ENCODE measurements around the gene SCGB1A1.
"Not testable (repeated sequence)": the region's sequence is repeated elsewhere in the genome, so short reads cannot be mapped to it uniquely, and the experiment has no call there.

The SCGB1A1 gene

GRCh38 chr11:62449912-62450311, 31.1 kb downstream of the SCGB1A1 start:
- DNase-seq (ENCODE audit: low read depth in 3 of 3), result not testable (repeated sequence)

- no peak for DNase-seq (ENCODE audit: low read depth in 3 of 3)
Observed at GRCh38 chr11:62450543-62451240, 31.9 kb downstream of the SCGB1A1 start.

DNA sequence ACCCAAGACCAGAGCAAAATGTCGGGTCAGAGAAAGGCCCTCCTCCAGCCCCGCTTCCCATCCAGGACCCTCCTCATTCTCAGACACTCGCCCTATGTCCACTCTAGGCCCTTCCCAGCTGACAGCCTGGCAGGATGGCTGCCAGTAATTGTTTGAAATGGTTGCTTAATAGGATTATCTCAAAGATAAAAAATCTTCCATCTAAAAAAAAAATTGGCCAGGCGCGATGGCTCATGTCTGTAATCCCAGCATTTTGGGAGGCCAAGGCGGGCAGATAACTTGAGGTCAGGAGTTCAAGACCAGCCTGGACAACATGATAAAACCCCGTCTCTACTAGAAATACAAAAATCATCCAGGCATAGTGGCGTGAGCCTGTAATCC, 32.4 kb downstream of the SCGB1A1 start:
- no peak for DNase-seq (ENCODE audit: low read depth in 3 of 3)

DNA sequence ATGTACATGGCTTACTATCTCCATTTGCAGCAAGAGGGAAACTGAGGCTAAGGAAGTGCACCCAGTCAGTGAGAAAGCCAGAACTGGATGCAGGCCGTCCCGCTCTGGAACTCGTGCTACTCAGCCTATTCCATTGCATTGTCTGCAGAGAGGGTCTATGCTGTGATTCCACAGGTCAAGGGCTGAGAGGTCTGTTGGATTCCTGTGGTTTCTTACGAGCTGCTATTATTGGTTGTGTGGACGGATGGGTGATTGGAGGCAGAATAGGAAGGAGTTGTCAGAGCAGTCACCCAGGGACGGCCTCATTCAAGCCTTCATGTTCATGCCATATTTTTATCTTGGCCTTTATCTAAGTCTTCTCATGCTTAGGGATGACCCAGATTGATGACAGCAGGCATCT, 33.4 kb downstream of the SCGB1A1 start:
- no peak for DNase-seq (ENCODE audit: low read depth in 3 of 3)

DNA sequence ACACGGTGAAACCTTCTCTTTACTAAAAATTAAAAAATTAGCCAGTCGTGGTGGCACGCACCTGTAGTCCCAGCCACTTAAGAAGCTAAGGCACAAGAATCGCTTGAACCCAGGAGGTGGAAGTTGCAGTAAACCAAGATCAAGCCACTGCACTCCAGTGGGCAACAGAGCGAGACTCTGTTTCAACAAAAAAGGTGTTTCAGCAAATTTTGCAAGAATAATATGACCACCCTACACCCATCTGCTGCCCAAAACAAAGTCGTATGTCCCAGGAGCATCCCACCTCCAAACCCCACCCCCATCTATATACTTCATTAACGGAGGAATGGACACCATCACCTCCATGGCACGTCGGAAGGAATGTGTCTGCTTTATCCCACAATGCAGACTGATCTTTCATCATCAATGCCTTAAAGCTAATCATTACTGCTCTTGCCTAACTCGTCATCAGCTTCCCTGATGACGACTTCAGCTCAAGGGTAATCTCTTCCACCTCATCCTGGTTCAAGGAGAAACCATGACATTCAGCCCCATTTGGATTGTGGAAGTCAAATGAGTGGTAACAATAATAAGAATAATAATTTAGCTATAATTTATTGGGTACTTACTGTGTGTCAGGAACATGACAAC, 34.1 kb downstream of the SCGB1A1 start:
- no peak for DNase-seq (ENCODE audit: low read depth in 3 of 3)

DNA sequence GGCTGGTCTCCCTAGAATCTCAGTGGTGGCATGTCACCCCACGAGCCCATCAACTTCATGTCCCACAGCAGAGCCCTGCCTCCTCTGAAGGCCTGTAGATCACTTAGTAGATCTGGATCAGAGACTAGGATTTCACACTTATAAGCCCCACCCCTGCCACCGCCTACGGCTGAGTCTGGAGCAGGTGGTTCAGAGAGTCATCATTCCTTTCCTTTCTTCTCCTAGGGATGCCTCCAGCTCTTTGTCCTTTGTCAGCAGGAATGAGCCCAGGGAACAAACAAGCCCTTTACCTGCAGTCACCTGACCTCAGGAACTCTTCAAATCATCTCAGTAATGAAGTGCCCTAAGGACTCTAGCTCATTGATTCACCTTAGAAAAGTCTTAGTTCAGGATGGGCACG, 37.8 kb downstream of the SCGB1A1 start:
- DNase-seq (ENCODE audit: low read depth in 3 of 3), result no peak

DNA sequence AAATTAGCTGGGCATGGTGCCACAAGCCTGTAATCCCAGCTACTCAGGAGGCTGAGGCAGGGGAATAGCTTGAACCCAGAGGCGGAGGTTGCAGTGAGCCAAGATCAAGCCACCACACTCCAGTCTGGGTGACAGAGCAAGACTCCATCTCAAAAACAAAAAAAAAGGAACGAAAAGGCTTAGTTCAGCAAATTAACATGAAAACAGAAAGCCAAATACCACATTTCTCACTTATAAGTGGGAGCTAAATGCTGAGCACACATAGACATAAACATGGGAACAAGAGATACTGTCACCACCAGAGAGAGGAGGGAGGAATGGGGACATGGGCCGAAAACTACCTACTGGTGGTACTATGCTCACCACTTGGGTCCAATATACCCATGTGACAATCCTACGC, 38.6 kb downstream of the SCGB1A1 start:
- no peak for DNase-seq (ENCODE audit: low read depth in 3 of 3)

DNA sequence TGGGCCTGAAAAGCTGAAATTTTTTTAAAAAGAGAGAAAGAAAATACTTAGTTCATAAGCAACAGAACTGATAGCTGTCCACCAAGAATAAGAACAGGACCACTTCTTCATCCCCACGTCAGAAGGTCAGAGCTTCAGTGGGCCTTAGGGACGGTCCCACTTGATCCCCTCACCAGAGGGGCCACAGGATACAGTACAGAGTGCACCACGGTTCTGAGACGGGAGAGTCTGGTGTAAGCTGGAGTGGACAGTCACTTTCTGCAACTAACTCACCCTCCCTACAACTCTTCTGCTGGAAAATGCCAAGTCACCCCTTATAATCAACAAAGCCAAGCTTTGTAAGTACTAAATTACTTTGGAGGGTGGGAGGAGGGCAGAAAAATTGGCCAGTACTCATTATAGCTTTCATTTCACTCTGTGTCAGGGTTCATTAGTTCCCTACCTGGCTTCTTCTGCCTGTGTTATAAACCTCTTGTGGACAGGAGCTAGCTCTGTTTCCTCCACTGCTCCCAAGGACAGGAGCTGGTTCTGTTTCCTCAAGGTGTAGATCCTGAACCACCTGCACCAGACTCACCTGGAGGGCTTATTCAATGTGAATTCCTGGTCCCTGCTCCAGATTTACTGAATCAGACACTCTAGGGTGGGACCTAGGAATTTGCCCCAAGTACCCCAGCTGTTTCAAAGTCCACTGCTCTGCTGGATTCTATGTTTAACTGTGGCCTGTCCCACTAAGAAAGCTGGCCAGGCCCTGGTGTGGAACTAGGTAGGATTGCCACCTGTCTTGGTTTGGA, 39.6 kb downstream of the SCGB1A1 start:
- no peak for DNase-seq (ENCODE audit: low read depth in 3 of 3)

GRCh38 chr11:62459080-62459479, 40.2 kb downstream of the SCGB1A1 start:
- DNase-seq (ENCODE audit: low read depth in 3 of 3), result no peak

DNA sequence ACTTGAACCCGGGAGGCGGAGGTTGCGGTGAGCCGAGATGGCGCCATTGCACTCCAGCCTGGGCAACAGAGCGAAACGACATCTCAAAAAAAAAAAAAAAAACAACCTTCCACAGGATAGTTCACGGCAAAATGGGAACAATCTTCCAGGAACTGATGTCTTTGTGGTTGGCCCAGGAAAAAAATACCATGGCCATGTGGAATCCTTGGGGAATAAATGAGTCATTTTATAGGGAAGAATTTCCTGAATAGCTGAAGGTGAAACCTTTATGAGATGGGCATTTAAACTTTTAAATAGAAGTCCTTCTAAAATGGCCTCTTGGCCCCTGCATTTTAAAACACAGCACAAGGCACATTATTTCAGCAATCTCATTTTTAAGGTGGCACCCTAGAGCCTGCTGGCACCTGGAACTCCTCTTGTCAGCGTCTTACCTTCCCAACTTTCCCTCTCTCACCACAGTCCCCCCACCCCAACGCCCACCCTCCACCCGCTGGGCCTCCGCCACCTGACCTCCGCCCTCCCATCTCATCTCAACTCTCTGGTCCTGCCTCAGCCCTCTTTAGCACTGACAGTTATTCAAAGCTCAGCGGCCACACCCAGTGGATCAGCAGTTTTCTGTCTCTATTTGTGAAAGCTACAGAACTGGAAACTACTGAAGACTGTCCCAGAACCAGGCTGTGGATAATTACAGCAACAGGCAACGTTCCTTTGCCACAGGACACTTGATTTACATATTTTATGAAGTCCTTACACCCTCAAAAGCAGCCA, 43.1 kb downstream of the SCGB1A1 start:
- no peak for DNase-seq (ENCODE audit: low read depth in 3 of 3)

GRCh38 chr11:62462508-62462892, 43.7 kb downstream of the SCGB1A1 start:
- DNase-seq (ENCODE audit: low read depth in 3 of 3), result no peak

DNA sequence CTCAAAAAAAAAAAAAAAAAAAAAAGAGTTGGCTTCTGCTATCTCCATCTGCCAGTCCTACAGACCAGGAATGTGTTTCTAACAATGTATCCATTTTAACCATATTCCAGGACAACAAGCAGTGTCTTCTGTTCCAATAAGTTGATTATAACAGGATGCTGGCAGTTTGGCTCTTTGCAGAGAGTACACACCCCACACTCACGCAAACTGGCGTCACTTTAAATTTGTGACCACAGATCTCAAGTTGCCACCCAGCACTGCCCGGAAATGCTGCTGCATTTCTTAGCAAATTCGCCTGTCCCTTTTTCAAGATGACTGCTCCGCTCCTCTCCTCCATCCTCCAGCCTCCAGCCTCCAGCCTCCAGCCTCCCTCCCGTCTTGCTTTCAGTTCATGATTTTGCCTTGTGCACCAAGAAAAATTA, 44.3 kb downstream of the SCGB1A1 start:
- DNase-seq (ENCODE audit: low read depth in 3 of 3), result no peak

GRCh38 chr11:62464655-62465054, 45.8 kb downstream of the SCGB1A1 start:
- DNase-seq (ENCODE audit: low read depth in 3 of 3), result no peak

GRCh38 chr11:62466444-62466843, 47.6 kb downstream of the SCGB1A1 start:
- DNase-seq (ENCODE audit: low read depth in 3 of 3), result no peak

DNA sequence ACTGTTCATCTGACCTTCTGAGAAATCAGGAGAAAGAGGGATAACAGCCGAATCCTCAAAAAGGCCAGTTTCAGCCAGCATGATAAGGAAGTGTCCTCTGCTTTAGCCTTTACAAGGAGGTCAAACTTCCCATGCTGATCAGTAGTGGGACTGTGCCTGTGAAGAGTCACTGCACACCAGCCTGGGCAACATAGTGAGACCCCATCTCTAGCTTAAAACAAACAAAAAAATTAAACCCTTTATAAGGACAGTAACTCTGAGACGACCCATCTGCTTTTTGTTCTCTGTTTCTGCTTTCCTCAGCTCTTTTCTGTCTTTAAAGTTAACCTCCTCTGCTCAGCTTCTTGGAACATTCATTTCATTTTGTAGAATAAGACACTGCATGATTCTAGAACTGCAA, 49.7 kb downstream of the SCGB1A1 start:
- no peak for DNase-seq (ENCODE audit: low read depth in 3 of 3)

DNA sequence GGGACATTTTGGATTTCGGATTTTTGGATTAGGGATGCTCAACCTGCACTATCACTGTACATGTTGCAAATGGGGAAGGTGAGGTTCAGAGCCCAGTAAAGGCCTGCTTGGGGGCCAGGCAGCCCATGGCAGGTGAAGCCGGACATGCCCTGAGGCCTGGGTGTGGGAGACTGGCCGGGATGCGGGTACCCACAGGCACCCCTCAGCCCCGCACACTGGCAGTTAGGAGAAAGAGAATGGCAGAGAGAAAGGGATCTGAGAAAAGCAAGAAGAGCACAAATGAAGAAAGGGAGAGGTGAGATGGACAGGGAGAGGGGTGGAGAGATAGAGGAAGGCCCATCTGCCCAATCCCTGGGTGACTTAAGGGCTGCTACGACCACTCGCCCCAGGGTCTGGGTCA, 52.8 kb downstream of the SCGB1A1 start:
- no peak for DNase-seq (ENCODE audit: low read depth in 3 of 3)

DNA sequence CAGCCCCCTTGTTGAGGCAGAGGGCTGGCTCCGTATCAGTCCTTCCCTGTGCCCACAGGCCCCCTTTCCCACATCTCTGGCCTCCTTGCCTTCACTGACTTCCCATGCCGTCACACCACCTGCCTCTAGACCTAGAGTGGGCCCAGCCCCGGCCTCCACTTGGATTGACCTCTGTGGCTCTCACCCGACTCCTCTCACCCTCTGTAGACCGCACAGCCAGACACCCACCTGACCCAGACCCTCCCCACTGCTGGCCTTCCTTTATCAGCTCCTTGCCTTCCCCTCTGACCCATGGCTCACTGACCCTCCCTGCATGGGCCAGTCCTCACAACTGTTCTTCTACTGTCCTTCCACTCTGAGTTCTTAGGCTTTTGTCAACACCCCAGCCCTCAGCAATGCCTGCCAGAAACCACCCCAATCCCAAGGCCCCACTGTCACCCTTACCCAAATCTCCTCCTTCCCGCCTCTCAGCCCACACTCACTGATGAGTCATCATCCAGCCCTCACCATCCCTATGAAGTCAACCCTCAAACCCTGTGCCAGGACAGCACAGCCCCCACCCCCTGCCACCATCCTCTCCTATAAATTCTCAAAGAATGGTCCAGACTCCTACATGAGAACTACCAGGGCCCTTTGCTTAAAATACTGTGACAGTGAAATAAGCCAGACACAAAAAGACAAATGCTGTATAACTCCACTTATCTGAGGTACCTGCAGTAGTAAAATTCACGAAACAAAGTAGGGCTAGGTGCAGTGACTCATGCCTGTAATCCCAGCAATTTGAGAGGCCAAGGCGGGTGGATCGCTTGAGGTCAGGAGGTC, 53.4 kb downstream of the SCGB1A1 start:
- DNase-seq (ENCODE audit: low read depth in 3 of 3), result no peak

Data from stimulated activated CD4-positive, alpha-beta T cell treated with anti-CD3 and anti-CD28 coated beads, TNF-alpha, amount 100 ng/mL, for 24 hours (primary cell).